Endothelial cell of umbilical vein (primary cell): Measurements from ENCODE around the gene MMP21. TPM values are rescaled to one million over a fixed set of nuclear protein-coding genes. Genes with fewer than 3 reads are reported as not detected.

Experiments used
- BruUV-seq: library from RNA; stranded (reverse); fragments of 400-500 nt; replicated peaks from 2 replicates; lab custom pipeline; 2021; lab: Mats Ljungman, UMichigan
- CTCF ChIA-PET: fragments of 300-600, 350-600 bp; sonication (Branson Sonifier 250); formaldehyde crosslinking; loops from one replicate; lab custom pipeline; 2021; ENCODE audit warnings: antibody characterized with exemption, inconsistent platforms; lab: Charles Lee
- POLR2A ChIA-PET: fragments of 300-600, 350-600 bp; sonication (Branson Sonifier 250); formaldehyde crosslinking; loops from one replicate; lab custom pipeline; 2021; ENCODE audit warnings: antibody characterized with exemption, inconsistent platforms; lab: Charles Lee
- DNase-seq: peaks from one replicate; pipeline ENCODE4 v3.0.0-alpha.2; 2011; ENCODE audit warnings: low read depth, low spot score
- FAIRE-seq: peaks from 2 replicates; lab custom pipeline; 2011; peaks lifted over from hg19 to GRCh38; lab: Jason Lieb, UNC
- H2AFZ ChIP-seq: 2 replicates; pipeline ENCODE4 v1.6.0; 2012; ENCODE audit warnings: low read depth, low read length, control low read depth, inconsistent platforms
- H3K27ac ChIP-seq: 2 replicates; pipeline ENCODE4 v1.5.1; 2011; ENCODE audit warnings: low read depth, mild to moderate bottlenecking, control low read depth, low read length, moderate library complexity; ENCODE audit not compliant: insufficient read depth
- H3K27me3 ChIP-seq, 2 experiments: 2 replicates each; pipeline versions ENCODE4 v1.6.0 to v1.6.1; 2011; ENCODE audit warnings: low read length in 2 of 2, mixed read lengths in 1 of 2; ENCODE audit not compliant: control insufficient read depth in 2 of 2, insufficient read depth in 2 of 2
- H3K36me3 ChIP-seq, 2 experiments: 2 replicates in 1 of 2; 3 replicates in 1 of 2; pipeline ENCODE4 v1.5.1; 2011; ENCODE audit warnings: low read length in 2 of 2, mild to moderate bottlenecking in 1 of 2, moderate library complexity in 1 of 2; ENCODE audit not compliant: control insufficient read depth in 2 of 2, insufficient read depth in 2 of 2; ENCODE audit errors: extremely low read depth in 1 of 2
- H3K4me1 ChIP-seq: 3 replicates; pipeline ENCODE4 v1.5.1; 2011; ENCODE audit warnings: mild to moderate bottlenecking, low read length; ENCODE audit not compliant: control insufficient read depth, insufficient read depth; ENCODE audit errors: extremely low read depth
- H3K4me2 ChIP-seq: 2 replicates; pipeline ENCODE4 v1.6.1; 2011; ENCODE audit warnings: low read length, control low read depth, mixed read lengths; ENCODE audit not compliant: insufficient read depth
- H3K4me3 ChIP-seq, 3 experiments: fragments of 200-600 bp in 1 of 3; sonication (generic), shearing (Covaris generic) in 1 of 3; replicated peaks in 1 of 3; 2 replicates each; pipeline ENCODE4 v1.5.1; 2011 to 2016; ENCODE audit warnings: control low read depth in 3 of 3, low read length in 3 of 3, mild to moderate bottlenecking in 2 of 3, inconsistent platforms in 1 of 3, low read depth in 1 of 3, moderate library complexity in 1 of 3; ENCODE audit not compliant: insufficient read depth in 1 of 3
- H3K79me2 ChIP-seq: 2 replicates; pipeline ENCODE4 v1.6.0; 2012; ENCODE audit warnings: low read length, inconsistent platforms; ENCODE audit not compliant: control insufficient read depth, insufficient read depth
- H3K9ac ChIP-seq: replicated peaks from 2 replicates; pipeline ENCODE3; 2011; ENCODE audit warnings: low read length, control low read depth; ENCODE audit not compliant: insufficient read depth; ENCODE audit errors: extremely low read depth
- H3K9me1 ChIP-seq: replicated peaks from 3 replicates; pipeline ENCODE4 v1.6.0; 2011; ENCODE audit warnings: mild to moderate bottlenecking, low read length; ENCODE audit not compliant: control insufficient read depth, insufficient read depth; ENCODE audit errors: extremely low read depth
- H3K9me3 ChIP-seq: replicated peaks from 2 replicates; pipeline ENCODE4 v1.5.1; 2012; ENCODE audit warnings: low read length, inconsistent platforms; ENCODE audit not compliant: control insufficient read depth, insufficient read depth
- H4K20me1 ChIP-seq: replicated peaks from 2 replicates; pipeline ENCODE3; 2011; ENCODE audit warnings: mild to moderate bottlenecking, low read length; ENCODE audit not compliant: control insufficient read depth, insufficient read depth; ENCODE audit errors: extremely low read depth
- EZH2 ChIP-seq: IDR thresholded peaks from 2 replicates; pipeline ENCODE4 v1.6.1; 2012; ENCODE audit warnings: borderline replicate concordance, low read depth, mild to moderate bottlenecking, moderate library complexity, low read length, inconsistent platforms; ENCODE audit not compliant: severe bottlenecking
- FOS ChIP-seq: IDR thresholded peaks from 2 replicates; pipeline ENCODE4 v1.6.1; 2011; ENCODE audit warnings: mild to moderate bottlenecking, low read length, moderate library complexity, borderline replicate concordance; ENCODE audit not compliant: insufficient read depth
- GATA2 ChIP-seq: IDR thresholded peaks from 2 replicates; pipeline ENCODE4 v1.7.0; 2011; ENCODE audit warnings: low read depth, mild to moderate bottlenecking, moderate library complexity, mixed read lengths, low read length; ENCODE audit not compliant: insufficient read length, insufficient read depth
- JUN ChIP-seq: IDR thresholded peaks from 2 replicates; pipeline ENCODE4 v1.6.1; 2011; ENCODE audit warnings: borderline replicate concordance, low read depth; ENCODE audit not compliant: insufficient read length, insufficient read depth
- MAX ChIP-seq: IDR thresholded peaks from 2 replicates; pipeline ENCODE4 v1.6.1; 2011; ENCODE audit not compliant: insufficient read depth, insufficient read length
- MYC ChIP-seq: IDR thresholded peaks from one replicate; pipeline ENCODE4 v1.6.1; 2011; ENCODE audit warnings: mild to moderate bottlenecking, low read depth, low read length
- POLR2A ChIP-seq: IDR thresholded peaks from 2 replicates; pipeline ENCODE4 v1.6.1; 2012; ENCODE audit warnings: low read depth, mild to moderate bottlenecking, control low read depth, low read length
- POLR2AphosphoS5 ChIP-seq: IDR thresholded peaks from 2 replicates; pipeline ENCODE4 v1.6.1; 2012; ENCODE audit warnings: low read depth, mild to moderate bottlenecking, control low read depth, low read length, moderate library complexity; ENCODE audit not compliant: insufficient read depth
- dilution Hi-C: fragments of 300-500 bp; cut with MboI; formaldehyde crosslinking; loops from one replicate; pipeline ENCODE4 v1.15.0; 2019; ENCODE audit warnings: low sequenced_read_pairs; ENCODE audit not compliant: extremely low pct_ligation_motif_present
- intact Hi-C: fragments of 100-400 bp; cut with micrococcal nuclease; formaldehyde crosslinking; loops from one replicate; pipeline ENCODE4 v1.10.0; 2022
- polyA plus RNA-seq, 4 experiments: library from polyadenylated mRNA; depleted of rRNA in 3 of 4; stranded (reverse) in 3 of 4; unstranded in 1 of 4; fragments of >200 nt; gene quantifications; 2 replicates each; pipeline versions ENCODE4 v1.2.1 to v1.2.3, GENCODE V29; 2011 to 2012; ENCODE audit warnings: missing spikeins in 1 of 4
- total RNA-seq: library from RNA; stranded (reverse); gene quantifications from 2 replicates; pipeline ENCODE4 v1.2.3, GENCODE V29; 2021
- TF ChIP-seq, protein P1 (sequence below), 2 donors: IDR thresholded peaks; 1 replicate in 1 of 2; 2 replicates in 1 of 2; pipeline ENCODE4 v1.5.1; 2011; ENCODE audit warnings: low read length in 2 of 2, mild to moderate bottlenecking in 2 of 2, moderate library complexity in 2 of 2, control low read depth in 1 of 2, inconsistent platforms in 1 of 2, low read depth in 1 of 2; ENCODE audit not compliant: insufficient read depth in 1 of 2; ENCODE audit errors: extremely low read depth in 1 of 2

The MMP21 gene
- total and polyA plus RNA-seq, 2 donors (not counting 3 experiments of a cell fraction or from before 2014, with no cell fraction given) = 0.06 TPM; not detected in 1

GRCh38 chr10:125777806-125778205 lies 2.2 kb upstream of the MMP21 start:
- TF ChIP-seq POLR2A (no peak), GATA2 (no peak), MYC (no peak), JUN (no peak), POLR2AphosphoS5 (no peak), FOS (no peak), MAX (no peak), EZH2 (no peak)
- TF ChIP-seq, protein P1, sequence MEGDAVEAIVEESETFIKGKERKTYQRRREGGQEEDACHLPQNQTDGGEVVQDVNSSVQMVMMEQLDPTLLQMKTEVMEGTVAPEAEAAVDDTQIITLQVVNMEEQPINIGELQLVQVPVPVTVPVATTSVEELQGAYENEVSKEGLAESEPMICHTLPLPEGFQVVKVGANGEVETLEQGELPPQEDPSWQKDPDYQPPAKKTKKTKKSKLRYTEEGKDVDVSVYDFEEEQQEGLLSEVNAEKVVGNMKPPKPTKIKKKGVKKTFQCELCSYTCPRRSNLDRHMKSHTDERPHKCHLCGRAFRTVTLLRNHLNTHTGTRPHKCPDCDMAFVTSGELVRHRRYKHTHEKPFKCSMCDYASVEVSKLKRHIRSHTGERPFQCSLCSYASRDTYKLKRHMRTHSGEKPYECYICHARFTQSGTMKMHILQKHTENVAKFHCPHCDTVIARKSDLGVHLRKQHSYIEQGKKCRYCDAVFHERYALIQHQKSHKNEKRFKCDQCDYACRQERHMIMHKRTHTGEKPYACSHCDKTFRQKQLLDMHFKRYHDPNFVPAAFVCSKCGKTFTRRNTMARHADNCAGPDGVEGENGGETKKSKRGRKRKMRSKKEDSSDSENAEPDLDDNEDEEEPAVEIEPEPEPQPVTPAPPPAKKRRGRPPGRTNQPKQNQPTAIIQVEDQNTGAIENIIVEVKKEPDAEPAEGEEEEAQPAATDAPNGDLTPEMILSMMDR (IDR thresholded peaks at IDR 0.05; ENCODE audit: extremely low read depth in 1 of 2, insufficient read depth in 1 of 2, low read depth in 1 of 2, low read length in 2 of 2) = no peak
- intact Hi-C loops (no loop called here), dilution Hi-C loops (no loop called here)
- Histone ChIP-seq H3K79me2 (no peaks in the 10 kb centered on the region), H3K9me1 (no peaks in the 10 kb centered on the region), H3K4me2 (no peak overlapping the region), H3K4me1 (no peaks in the 10 kb centered on the region), H3K27me3 (peaks cover 0 to 2% of the 10 kb centered on the region in 2 experiments), H3K27ac (no peak overlapping the region), H3K4me3 (no peak overlapping the region), H4K20me1 (no peaks in the 10 kb centered on the region), H3K9me3 (no peaks in the 10 kb centered on the region), H3K9ac (no peak overlapping the region), H3K36me3 (no peaks in the 10 kb centered on the region), H2AFZ (no peak overlapping the region)
- BruUV-seq = no TSS peak
- DNase-seq (no peak), FAIRE-seq (no peak)
- CTCF ChIA-PET = no interaction called here
- POLR2A ChIA-PET = no interaction called here
